Measurements from ENCODE around the gene CYP2U1.
"Not testable (repeated sequence)": the region's sequence is repeated elsewhere in the genome, so short reads cannot be mapped to it uniquely, and the experiment has no call there.

CYP2U1 gene

GRCh38 chr4:107922486-107923473, 8.6 kb upstream of the CYP2U1 start:
- DNase-seq (ENCODE audit: low read depth in 2 of 2) = no peak

GRCh38 chr4:107925713-107926112, 5.6 kb upstream of the CYP2U1 start:
- not testable (repeated sequence) for DNase-seq (ENCODE audit: low read depth in 2 of 2)

- not testable (repeated sequence) for DNase-seq (ENCODE audit: low read depth in 2 of 2)
Measured at GRCh38 chr4:107926875-107927274, 4.5 kb upstream of the CYP2U1 start.

GRCh38 chr4:107931775-107932321, 499 bp downstream of the CYP2U1 start:
- DNase-seq (ENCODE audit: low read depth in 2 of 2) = peak; percentile 12 to 31

- DNase-seq (ENCODE audit: low read depth in 2 of 2) = no peak
Measured at GRCh38 chr4:107935246-107935645, 3.9 kb downstream of the CYP2U1 start.

GRCh38 chr4:107937040-107937439, 5.7 kb downstream of the CYP2U1 start:
- no peak for DNase-seq (ENCODE audit: low read depth in 2 of 2)

- DNase-seq (ENCODE audit: low read depth in 2 of 2) = no peak
Measured at GRCh38 chr4:107939307-107939706, 8.0 kb downstream of the CYP2U1 start.

- no peak for DNase-seq (ENCODE audit: low read depth in 2 of 2)
Measured at GRCh38 chr4:107945809-107946208, 14.5 kb downstream of the CYP2U1 start.

GRCh38 chr4:107950746-107951540, 19.6 kb downstream of the CYP2U1 start:
- no peak for DNase-seq (ENCODE audit: low read depth in 2 of 2)

GRCh38 chr4:107951551-107951950, 20.2 kb downstream of the CYP2U1 start:
- DNase-seq (ENCODE audit: low read depth in 2 of 2) = no peak

- no peak for DNase-seq (ENCODE audit: low read depth in 2 of 2)
Measured at GRCh38 chr4:107956011-107956410, 24.7 kb downstream of the CYP2U1 start.

- DNase-seq (ENCODE audit: low read depth in 2 of 2) = no peak
Measured at GRCh38 chr4:107966903-107967302, 35.6 kb downstream of the CYP2U1 start.

GRCh38 chr4:107967519-107967918, 36.2 kb downstream of the CYP2U1 start:
- not testable (repeated sequence) for DNase-seq (ENCODE audit: low read depth in 2 of 2)

GRCh38 chr4:107967921-107968320, 36.6 kb downstream of the CYP2U1 start:
- DNase-seq (ENCODE audit: low read depth in 2 of 2) = not testable (repeated sequence)

- DNase-seq (ENCODE audit: low read depth in 2 of 2) = no peak
Measured at GRCh38 chr4:107970063-107970798, 38.9 kb downstream of the CYP2U1 start.

- no peak for DNase-seq (ENCODE audit: low read depth in 2 of 2)
Measured at GRCh38 chr4:107972605-107973004, 41.3 kb downstream of the CYP2U1 start.

- no peak for DNase-seq (ENCODE audit: low read depth in 2 of 2)
Measured at GRCh38 chr4:107974523-107974922, 43.2 kb downstream of the CYP2U1 start.

- no peak for DNase-seq (ENCODE audit: low read depth in 2 of 2)
Measured at GRCh38 chr4:107977482-107977881, 46.1 kb downstream of the CYP2U1 start.

- DNase-seq (ENCODE audit: low read depth in 2 of 2) = no peak
Measured at GRCh38 chr4:107977966-107978705, 46.8 kb downstream of the CYP2U1 start.

GRCh38 chr4:107978716-107979451, 47.5 kb downstream of the CYP2U1 start:
- no peak for DNase-seq (ENCODE audit: low read depth in 2 of 2)
